HG03432 (cell line): ENCODE measurements around the gene ZNF512.
A peak's percentile ranks its signal among the peaks of the same experiment; 100 is the strongest.
"Not testable (repeated sequence)": the region's sequence is repeated elsewhere in the genome, so short reads cannot be mapped to it uniquely, and the experiment has no call there.

Experiments used
- ATAC-seq: cut with Tn5 transposase; IDR thresholded peaks from one replicate; pipeline ENCODE4 v1.9.1; 2021; ENCODE audit warnings: mild to moderate bottlenecking, moderate library complexity; ENCODE audit not compliant: unreplicated experiment

The ZNF512 gene

GRCh38 chr2:27630257-27630656, 47.4 kb downstream of the ZNF512 start:
- ATAC-seq, result not testable (repeated sequence)

- no peak for ATAC-seq
Observed at GRCh38 chr2:27634291-27634690, 51.4 kb downstream of the ZNF512 start.

- ATAC-seq, result no peak
Observed at GRCh38 chr2:27636766-27637165, 53.9 kb downstream of the ZNF512 start.

GRCh38 chr2:27638037-27638637, 55.3 kb downstream of the ZNF512 start:
- no peak for ATAC-seq

GRCh38 chr2:27638709-27639108, 55.9 kb downstream of the ZNF512 start:
- no peak for ATAC-seq

- ATAC-seq, result no peak
Observed at GRCh38 chr2:27640722-27641245, 57.9 kb downstream of the ZNF512 start.

- ATAC-seq, result no peak
Observed at GRCh38 chr2:27645197-27645596, 62.4 kb downstream of the ZNF512 start.

- ATAC-seq, result no peak
Observed at GRCh38 chr2:27647289-27647688, 64.4 kb downstream of the ZNF512 start.

GRCh38 chr2:27647737-27648136, 64.9 kb downstream of the ZNF512 start:
- ATAC-seq, result no peak

- ATAC-seq, result no peak
Observed at GRCh38 chr2:27651056-27651455, 68.2 kb downstream of the ZNF512 start.

- ATAC-seq, result no peak
Observed at GRCh38 chr2:27652341-27652740, 69.5 kb downstream of the ZNF512 start.

- no peak for ATAC-seq
Observed at GRCh38 chr2:27652790-27653189, 69.9 kb downstream of the ZNF512 start.

- no peak for ATAC-seq
Observed at GRCh38 chr2:27653397-27653796, 70.6 kb downstream of the ZNF512 start.

- ATAC-seq, result no peak
Observed at GRCh38 chr2:27655155-27655951, 72.5 kb downstream of the ZNF512 start.

- no peak for ATAC-seq
Observed at GRCh38 chr2:27661371-27661770, 78.5 kb downstream of the ZNF512 start.

GRCh38 chr2:27663285-27664153, 80.7 kb downstream of the ZNF512 start, which contains the start of the genes SLC4A1AP and SUPT7L:
SLC4A1AP (plus strand) TSS chr2:27663889; CDS start chr2:27663915, 26 bp downstream.
SUPT7L (minus strand) TSS chr2:27663614; CDS start chr2:27662192, 1,422 bp downstream.
- ATAC-seq, result peak; percentile 77

- peak; percentile 30 for ATAC-seq
Observed at GRCh38 chr2:27664154-27664574, 81.3 kb downstream of the ZNF512 start.

- ATAC-seq, result no peak
Observed at GRCh38 chr2:27664622-27665363, 82.0 kb downstream of the ZNF512 start.

GRCh38 chr2:27667446-27667845, 84.6 kb downstream of the ZNF512 start:
- no peak for ATAC-seq

- ATAC-seq, result no peak
Observed at GRCh38 chr2:27671235-27671634, 88.4 kb downstream of the ZNF512 start.
